HG03175 (cell line): ENCODE results near the gene MMAA.
"Not testable (repeated sequence)": the region's sequence is repeated elsewhere in the genome, so short reads cannot be mapped to it uniquely, and the experiment has no call there.

Experiments used
- ATAC-seq: cut with Tn5 transposase; IDR thresholded peaks from one replicate; pipeline ENCODE4 v1.9.1; 2021; ENCODE audit warnings: mild to moderate bottlenecking, moderate library complexity; ENCODE audit not compliant: unreplicated experiment

The MMAA gene

DNA sequence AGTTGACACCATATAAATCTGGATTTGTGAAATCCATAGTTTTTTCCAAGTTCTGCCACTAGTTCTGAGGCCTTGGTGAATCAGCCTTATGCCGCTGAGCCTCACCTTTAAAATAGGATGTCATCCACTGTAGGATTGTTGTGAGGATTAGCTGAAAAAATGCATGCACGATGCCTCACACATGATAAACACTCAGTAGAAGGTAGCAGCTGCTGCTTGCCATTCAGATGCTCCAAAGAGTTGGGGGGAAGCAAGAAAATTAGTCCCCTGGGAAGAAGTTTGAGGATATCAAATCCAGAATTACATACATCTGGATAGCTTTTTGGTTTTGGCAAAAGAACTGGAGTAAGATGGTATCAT, 7.4 kb downstream of the MMAA start:
- ATAC-seq, result no peak

DNA sequence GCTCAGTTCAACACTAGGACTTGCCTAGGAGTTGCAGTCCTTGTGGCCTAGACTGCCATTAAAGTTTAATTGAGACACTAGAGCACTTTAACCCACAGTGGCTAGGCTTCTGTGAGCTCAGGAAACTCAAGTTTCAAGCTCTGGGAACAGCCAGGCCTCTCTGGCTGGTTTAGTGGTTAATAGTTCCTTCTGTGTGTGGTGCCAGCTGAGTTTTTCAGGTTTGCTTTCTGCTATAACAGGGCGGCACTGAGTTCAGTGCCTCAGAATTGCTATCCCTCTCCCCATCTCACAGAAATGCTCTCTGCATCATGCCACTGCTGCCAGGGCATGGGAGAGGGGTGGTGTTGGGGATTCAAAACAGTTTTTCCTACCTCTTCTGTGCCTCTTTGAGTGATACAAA, 15.9 kb downstream of the MMAA start:
- ATAC-seq, result no peak

- peak; percentile 45 for ATAC-seq
Measured at GRCh38 chr4:145635630-145636029, 16.4 kb downstream of the MMAA start.

DNA sequence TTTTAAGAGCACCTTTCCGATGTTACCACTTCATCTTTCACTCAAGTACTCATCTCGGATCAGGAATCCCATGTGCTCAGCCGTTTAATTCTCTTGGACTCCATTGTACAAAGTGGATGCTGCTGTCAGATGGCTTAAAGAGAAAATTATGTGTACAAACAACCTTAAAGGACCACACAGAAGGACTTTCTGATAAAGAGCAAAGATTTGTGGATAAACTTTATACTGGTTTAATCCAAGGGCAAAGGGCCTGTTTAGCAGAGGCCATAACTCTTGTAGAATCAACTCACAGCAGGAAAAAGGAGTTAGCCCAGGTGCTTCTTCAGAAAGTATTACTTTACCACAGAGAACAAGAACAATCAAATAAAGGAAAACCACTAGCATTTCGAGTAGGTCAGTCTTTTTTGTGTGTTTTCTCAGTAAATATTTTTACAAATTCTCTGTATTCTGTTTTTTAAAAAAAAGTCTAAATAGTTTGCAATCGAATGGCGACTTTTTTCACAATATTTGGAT, 20.1 kb downstream of the MMAA start:
- ATAC-seq, result no peak

DNA sequence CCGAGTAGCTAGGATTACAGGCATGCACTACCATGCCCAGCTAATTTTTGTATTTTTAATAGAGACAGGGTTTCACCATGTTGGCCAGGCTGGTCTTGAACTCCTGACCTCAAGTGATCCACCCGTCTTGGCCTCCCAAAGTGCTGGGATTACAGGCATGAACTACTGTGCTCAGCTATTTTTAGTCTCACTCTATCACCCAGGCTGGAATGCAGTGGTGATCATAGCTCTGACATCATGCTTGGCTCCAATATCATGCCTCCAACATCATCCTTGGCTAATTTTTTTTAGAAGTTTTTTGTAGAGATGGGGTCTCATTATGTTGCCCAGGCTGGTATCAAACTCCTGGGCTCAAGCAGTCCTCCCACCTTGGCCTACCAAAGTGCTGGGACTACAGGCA, 21.1 kb downstream of the MMAA start:
- not testable (repeated sequence) for ATAC-seq

GRCh38 chr4:145643295-145643694, 24.1 kb downstream of the MMAA start:
- no peak for ATAC-seq

GRCh38 chr4:145644699-145645098, 25.5 kb downstream of the MMAA start:
- no peak for ATAC-seq

DNA sequence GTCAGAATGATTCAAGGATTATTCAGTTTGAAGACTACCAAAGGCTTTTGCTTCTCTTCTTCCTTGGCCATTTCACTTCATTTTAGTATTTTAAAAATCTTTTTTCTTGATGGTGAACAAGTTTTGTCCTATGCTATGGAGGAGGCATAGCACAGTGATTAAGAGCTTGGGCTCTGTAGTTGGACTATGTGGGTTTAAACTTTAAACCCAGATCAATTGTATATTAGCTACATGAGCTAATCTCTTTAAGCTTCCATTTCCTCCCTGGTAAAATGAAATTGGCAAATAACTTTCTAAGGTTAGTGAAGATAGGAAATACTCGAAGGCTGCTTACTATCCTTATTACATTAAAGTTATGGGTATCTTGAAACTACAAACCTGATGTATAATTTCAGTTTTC, 37.0 kb downstream of the MMAA start:
- ATAC-seq, result no peak

DNA sequence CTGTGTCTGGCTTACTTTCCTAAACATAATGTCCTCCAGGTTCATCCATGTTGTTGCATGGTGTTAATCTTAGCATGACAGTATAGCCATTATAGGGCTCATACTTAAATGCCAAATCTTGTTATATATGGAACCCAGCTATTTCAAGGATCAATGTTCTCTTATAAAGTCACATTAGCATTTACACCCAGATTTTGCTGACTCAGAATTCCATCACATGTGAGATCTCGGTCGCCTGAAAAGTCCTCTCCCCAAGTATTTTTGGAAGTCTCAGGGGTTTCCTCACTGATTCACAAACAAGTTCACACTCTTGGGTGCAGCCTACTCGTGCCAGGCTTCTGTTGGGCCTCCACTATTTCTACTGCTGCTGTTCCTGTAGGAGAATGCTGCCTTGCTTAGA, 40.9 kb downstream of the MMAA start:
- ATAC-seq, result no peak

DNA sequence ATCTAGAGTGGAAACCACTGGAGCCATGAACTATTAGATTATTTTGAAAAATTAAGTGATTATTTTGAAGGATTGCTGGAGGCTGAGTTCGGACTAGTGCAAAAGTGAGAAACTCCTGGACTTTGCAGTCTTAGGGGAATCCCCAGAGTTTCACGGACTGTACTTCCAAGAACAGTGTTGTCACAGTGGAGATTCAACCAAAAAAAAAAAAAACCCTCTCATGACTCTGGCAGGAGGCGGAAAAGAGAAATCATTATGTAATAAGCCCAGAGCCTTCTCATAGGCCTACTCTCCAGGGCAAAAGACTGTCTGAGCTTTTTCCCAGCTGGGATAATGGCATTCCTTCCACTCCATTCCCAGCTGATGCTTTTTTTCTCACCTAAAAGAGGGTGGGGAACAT, 44.0 kb downstream of the MMAA start:
- no peak for ATAC-seq

GRCh38 chr4:145665773-145666172, 46.6 kb downstream of the MMAA start:
- no peak for ATAC-seq

DNA sequence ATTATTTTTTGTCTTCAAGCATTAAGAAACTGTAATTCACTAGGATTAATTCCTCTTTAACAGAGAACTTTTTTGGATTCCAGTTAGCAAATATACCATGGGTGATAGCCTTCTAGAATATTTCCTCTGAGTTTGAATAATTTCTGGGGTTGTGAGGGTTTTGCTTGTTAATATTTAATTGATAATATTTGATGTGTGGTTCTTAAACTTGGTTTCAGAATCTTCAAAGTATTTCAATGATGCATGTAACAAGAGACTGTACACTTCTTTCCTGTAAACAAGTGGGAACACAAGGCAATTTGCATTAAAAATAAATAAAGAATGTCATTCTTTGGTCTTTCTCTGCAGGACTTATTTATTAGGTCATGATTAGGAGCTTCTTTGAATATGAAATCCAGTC, 51.2 kb downstream of the MMAA start:
- ATAC-seq, result peak; percentile 46

DNA sequence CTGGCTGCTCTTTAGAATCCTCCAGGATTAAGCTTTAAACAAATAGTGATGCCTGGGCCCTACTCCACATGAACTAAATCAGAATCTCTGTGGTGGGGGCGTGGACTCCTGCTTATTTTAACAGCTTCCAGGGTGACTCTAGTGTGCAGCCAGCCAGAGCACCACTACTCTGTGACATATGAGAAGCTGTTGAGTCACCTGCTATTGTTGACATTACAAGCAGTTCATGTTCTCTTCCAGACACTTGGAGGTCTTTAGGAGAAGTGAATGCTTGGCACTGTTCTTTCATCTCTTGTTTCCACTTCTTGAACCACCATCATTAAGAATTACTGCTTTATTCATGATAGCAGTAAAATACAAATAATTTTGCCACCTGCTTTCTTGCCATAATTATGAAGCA, 60.3 kb downstream of the MMAA start:
- no peak for ATAC-seq

- no peak for ATAC-seq
Measured at GRCh38 chr4:145679991-145680455, 60.8 kb downstream of the MMAA start, which contains the start of gene C4orf51. Gene C4orf51 (plus strand): TSS chr4:145680146. CDS start chr4:145680204, 58 bp downstream.

GRCh38 chr4:145680902-145681301, 61.7 kb downstream of the MMAA start:
- ATAC-seq, result no peak

- ATAC-seq, result no peak
Measured at GRCh38 chr4:145681518-145681917, 62.3 kb downstream of the MMAA start.

GRCh38 chr4:145681956-145682355, 62.8 kb downstream of the MMAA start:
- no peak for ATAC-seq

DNA sequence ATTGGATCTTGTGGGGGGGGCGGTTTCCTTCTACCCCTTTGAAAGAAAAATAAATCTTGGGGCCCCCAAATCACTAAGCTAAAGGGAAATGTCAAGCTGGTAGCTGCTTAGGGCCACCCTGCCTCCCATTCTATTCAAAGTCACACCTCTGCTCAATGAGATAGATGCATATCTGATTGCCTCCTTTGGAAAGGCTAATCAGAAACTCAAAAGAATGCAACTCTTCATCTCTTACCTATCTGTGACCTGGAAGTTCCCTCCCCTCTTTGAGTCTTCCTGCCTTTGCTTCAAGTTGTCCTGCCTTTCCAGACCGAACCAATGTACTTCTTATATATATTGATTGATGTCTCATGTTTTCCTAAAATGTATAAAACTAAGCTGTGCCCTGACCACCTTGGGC, 67.8 kb downstream of the MMAA start:
- no peak for ATAC-seq

GRCh38 chr4:145690610-145691009, 71.4 kb downstream of the MMAA start:
- no peak for ATAC-seq

DNA sequence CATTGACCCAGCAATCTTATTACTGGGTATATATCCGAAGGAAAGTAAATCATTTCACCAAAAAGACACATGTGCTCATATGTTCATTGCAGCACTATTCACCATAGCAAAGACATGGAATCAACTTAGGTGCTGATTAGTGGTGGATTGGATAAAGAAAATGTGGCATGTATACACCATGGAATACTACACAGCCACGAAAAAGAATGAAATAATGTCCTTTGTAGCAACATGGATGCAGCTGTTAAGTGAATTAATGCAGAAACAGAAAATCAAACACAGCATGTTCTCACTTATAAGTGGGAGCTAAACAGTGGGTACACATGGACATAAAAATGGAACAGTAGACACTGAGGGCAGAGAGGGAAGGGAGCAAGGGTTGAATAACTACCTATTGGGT, 72.2 kb downstream of the MMAA start:
- ATAC-seq, result not testable (repeated sequence)

DNA sequence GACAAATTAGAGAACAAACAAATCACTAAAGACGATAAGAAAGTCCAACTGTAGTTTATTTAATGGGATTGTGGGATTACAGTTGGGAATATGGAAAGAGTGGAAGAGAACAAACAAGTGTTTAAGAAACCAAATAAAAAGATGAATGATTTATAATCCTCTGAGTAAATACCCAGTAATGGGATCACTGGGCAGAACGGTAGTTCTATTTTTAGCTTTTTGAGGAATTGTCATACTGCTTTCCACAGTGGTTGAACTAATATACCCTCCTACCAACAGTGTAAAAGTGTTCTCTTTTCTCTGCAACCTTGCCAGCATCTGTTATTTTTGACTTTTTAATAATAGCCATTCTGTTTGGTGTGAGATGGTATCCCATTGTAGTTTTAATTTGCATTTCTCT, 75.7 kb downstream of the MMAA start:
- ATAC-seq, result no peak

- ATAC-seq, result no peak
Measured at GRCh38 chr4:145697332-145697731, 78.1 kb downstream of the MMAA start.

- no peak for ATAC-seq
Measured at GRCh38 chr4:145698507-145698906, 79.3 kb downstream of the MMAA start.
